ENCODE measurements around the gene FOXC2. TPM values are rescaled to one million over a fixed set of nuclear protein-coding genes. Genes with fewer than 3 reads are reported as not detected.

FOXC2 gene
- total and polyA plus RNA-seq, 10 of the 15 experiments (the other 5 are each of a cell fraction or from before 2014, with no cell fraction given): not detected

DNA sequence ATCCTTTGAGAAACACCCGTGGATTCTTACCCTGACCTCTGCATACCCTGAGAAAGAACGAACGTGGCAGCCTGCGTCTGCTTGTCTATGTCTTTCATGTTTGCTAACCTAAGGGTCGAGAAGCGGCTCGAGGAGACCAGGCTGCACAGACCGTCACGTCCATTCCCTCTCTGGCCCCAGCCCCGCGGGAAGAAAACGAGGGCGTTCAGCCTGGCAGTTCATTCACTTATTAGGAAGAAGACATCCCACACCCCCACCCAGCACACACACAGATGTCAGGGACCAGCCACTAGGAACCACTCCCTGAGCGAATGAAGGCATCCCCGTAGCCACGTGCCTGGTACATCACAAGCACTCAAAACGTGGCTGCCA lies 10.9 kb upstream of the FOXC2 start:
- in situ Hi-C loops (cut with MboI): loop anchor here (10.0 kb wide), 1 partner anchor 839 kb away; the partner anchor contains the start of gene MAP1LC3B
- no peaks in the 10 kb centered on the region for H4K20me1 ChIP-seq (ENCODE audit: control insufficient read depth, insufficient read depth)
- POLR2A ChIA-PET: interaction anchor here (0.9 kb wide), 1 partner anchor 209 kb away, joined by 3 read pairs; no protein-coding TSS in a partner anchor

DNA sequence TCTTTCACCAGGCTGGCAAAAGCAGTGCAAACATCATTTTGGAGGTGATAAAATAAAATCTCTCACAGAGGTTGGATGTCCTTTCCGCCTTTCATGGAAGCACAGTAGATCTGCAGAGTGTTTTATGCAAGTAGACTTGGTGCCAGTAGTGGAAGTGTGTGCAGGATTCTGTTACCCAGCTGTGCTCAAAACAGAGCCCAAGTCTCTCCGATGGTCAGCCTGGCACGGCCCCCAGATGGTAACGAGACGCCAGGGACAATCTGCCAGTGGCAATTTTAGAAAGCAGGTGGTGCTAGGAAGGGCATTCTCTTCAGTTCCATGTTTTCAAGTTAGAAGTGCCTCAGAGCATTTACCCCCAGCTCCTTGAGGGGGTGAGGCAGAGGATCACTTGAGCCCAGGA lies 10.1 kb upstream of the FOXC2 start:
- 49% methylated on average over 5 of the region's 5 CpGs for WGBS (ENCODE audit: insufficient coverage, insufficient replicate concordance, low lambda C conversion rate, missing lambda C conversion rate)

More for the DNA sequence above, 10.9 kb upstream of the FOXC2 start:
- Histone ChIP-seq H3K9ac (ENCODE audit: control insufficient read depth, insufficient read depth, low read length) (peak overlapping the region; percentile 93), H3K4me3 (peak overlapping the region; percentile 92), H3K4me2 (ENCODE audit: control insufficient read depth, insufficient read depth) (peak overlapping the region; percentile 99), H2AFZ (ENCODE audit: control insufficient read depth, low read depth, low read length) (peak overlapping the region; percentile 95), H3K27ac (ENCODE audit: control insufficient read depth, insufficient read depth) (0 out of 2 replicates have a peak overlapping the region, but pooled peaks have one; percentile 34), H3K79me2 (ENCODE audit: control insufficient read depth, insufficient read depth, low read length) (peaks cover 10% of the 10 kb centered on the region), H3K27me3 (replicated peaks in 1 of 2; ENCODE audit: control insufficient read depth in 2 of 2, insufficient read depth in 2 of 2, low read length in 1 of 2) (no peaks in the 10 kb centered on the region), H3K36me3 (ENCODE audit: control insufficient read depth in 2 of 2, insufficient read depth in 2 of 2, low read length in 1 of 2) (peaks cover 0 to 6% of the 10 kb centered on the region in 2 experiments; a peak in 1 of 4 replicates), H3K9me3 (replicated peaks; ENCODE audit: control insufficient read depth, insufficient read depth, low read length) (no peaks in the 10 kb centered on the region; the same call in 2 of the 3 replicates), H3K4me1 (ENCODE audit: control insufficient read depth, insufficient read depth, low read length) (no peaks in the 10 kb centered on the region; the same call in 1 of the 2 replicates)
- DNase-seq (ENCODE audit: low read depth, low spot score) (no peak), FAIRE-seq (no peak), ATAC-seq (no peak)
- SMC1A ChIA-PET (ENCODE audit: uncharacterized antibody, unreplicated experiment): no interaction called here
- RAD21 ChIA-PET (ENCODE audit: unreplicated experiment): interaction anchor here (0.6 kb wide), 1 partner anchor 1214 kb away, joined by 4 read pairs; no protein-coding TSS in a partner anchor
- TF ChIP-seq SMAD5 (IDR thresholded peaks at IDR 0.05; ENCODE audit: low read depth): no peak
- TF ChIP-seq NBN (IDR thresholded peaks at IDR 0.05): no peak
- TF ChIP-seq, protein P1, sequence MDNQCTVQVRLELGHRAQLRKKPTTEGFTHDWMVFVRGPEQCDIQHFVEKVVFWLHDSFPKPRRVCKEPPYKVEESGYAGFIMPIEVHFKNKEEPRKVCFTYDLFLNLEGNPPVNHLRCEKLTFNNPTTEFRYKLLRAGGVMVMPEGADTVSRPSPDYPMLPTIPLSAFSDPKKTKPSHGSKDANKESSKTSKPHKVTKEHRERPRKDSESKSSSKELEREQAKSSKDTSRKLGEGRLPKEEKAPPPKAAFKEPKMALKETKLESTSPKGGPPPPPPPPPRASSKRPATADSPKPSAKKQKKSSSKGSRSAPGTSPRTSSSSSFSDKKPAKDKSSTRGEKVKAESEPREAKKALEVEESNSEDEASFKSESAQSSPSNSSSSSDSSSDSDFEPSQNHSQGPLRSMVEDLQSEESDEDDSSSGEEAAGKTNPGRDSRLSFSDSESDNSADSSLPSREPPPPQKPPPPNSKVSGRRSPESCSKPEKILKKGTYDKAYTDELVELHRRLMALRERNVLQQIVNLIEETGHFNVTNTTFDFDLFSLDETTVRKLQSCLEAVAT (IDR thresholded peaks at IDR 0.05): peak; percentile 69; the same call in 1 of the 2 replicates
- BruUV-seq (replicated peaks): no TSS peak
- CTCF ChIA-PET: interaction anchor here (1.7 kb wide), 1 partner anchor 9 kb away, joined by 6 read pairs; no protein-coding TSS in a partner anchor
- WGBS (ENCODE audit: insufficient coverage, insufficient replicate concordance, low lambda C conversion rate, missing lambda C conversion rate): 52% methylated on average over 17 of the region's 17 CpGs
- intact Hi-C loops (cut with micrococcal nuclease; ENCODE audit: unreplicated experiment): no loop called here

More for the DNA sequence above, 10.1 kb upstream of the FOXC2 start:
- Histone ChIP-seq H3K9me3 (replicated peaks; ENCODE audit: control insufficient read depth, insufficient read depth, low read length) (no peaks in the 10 kb centered on the region; the same call in 2 of the 3 replicates), H3K27me3 (replicated peaks in 1 of 2; ENCODE audit: control insufficient read depth in 2 of 2, insufficient read depth in 2 of 2, low read length in 1 of 2) (no peaks in the 10 kb centered on the region), H3K9ac (ENCODE audit: control insufficient read depth, insufficient read depth, low read length) (no peak overlapping the region), H3K79me2 (ENCODE audit: control insufficient read depth, insufficient read depth, low read length) (peaks cover 10% of the 10 kb centered on the region), H3K4me1 (ENCODE audit: control insufficient read depth, insufficient read depth, low read length) (no peaks in the 10 kb centered on the region; the same call in 1 of the 2 replicates), H4K20me1 (ENCODE audit: control insufficient read depth, insufficient read depth) (no peaks in the 10 kb centered on the region), H3K27ac (ENCODE audit: control insufficient read depth, insufficient read depth) (no peak overlapping the region), H2AFZ (ENCODE audit: control insufficient read depth, low read depth, low read length) (no peak overlapping the region), H3K4me3 (no peak overlapping the region), H3K36me3 (ENCODE audit: control insufficient read depth in 2 of 2, insufficient read depth in 2 of 2, low read length in 1 of 2) (peaks cover 0 to 4% of the 10 kb centered on the region in 2 experiments; a peak in 1 of 4 replicates), H3K4me2 (ENCODE audit: control insufficient read depth, insufficient read depth) (no peak overlapping the region)
- ChIA-PET RAD21 (ENCODE audit: unreplicated experiment) (no interaction called here), SMC1A (ENCODE audit: uncharacterized antibody, unreplicated experiment) (no interaction called here), POLR2A (interaction anchor here (1.0 kb wide), 1 partner anchor 111 kb away, joined by 3 read pairs; no protein-coding TSS in a partner anchor), CTCF (interaction anchor here (0.5 to 1.7 kb wide), 3 partner anchors 8 to 523 kb away, joined by 3 to 6 read pairs (median 3); no protein-coding TSS in a partner anchor)
- no TSS peak for BruUV-seq (replicated peaks)
- no peak for FAIRE-seq
- TF ChIP-seq GABPA (IDR thresholded peaks at IDR 0.05; ENCODE audit: low read depth) (no peak), TCF12 (IDR thresholded peaks at IDR 0.05; ENCODE audit: low read depth, low read length) (no peak), KAT2A (conservative IDR thresholded peaks at IDR 0.05; ENCODE audit: control insufficient read depth, low read depth, low read length) (no peak), MXI1 (IDR thresholded peaks at IDR 0.05; ENCODE audit: low read depth, low read length) (no peak), WRNIP1 (IDR thresholded peaks at IDR 0.05; ENCODE audit: borderline replicate concordance, low read depth, low read length) (no peak), RAD21 (IDR thresholded peaks at IDR 0.05; ENCODE audit: insufficient read depth, low read depth, low read length) (no peak), DPF2 (IDR thresholded peaks at IDR 0.05) (no peak)
- TF ChIP-seq, protein P2, sequence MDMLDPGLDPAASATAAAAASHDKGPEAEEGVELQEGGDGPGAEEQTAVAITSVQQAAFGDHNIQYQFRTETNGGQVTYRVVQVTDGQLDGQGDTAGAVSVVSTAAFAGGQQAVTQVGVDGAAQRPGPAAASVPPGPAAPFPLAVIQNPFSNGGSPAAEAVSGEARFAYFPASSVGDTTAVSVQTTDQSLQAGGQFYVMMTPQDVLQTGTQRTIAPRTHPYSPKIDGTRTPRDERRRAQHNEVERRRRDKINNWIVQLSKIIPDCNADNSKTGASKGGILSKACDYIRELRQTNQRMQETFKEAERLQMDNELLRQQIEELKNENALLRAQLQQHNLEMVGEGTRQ (IDR thresholded peaks at IDR 0.05; ENCODE audit: borderline replicate concordance, low read depth, low read length): no peak
- TF ChIP-seq, protein P3, sequence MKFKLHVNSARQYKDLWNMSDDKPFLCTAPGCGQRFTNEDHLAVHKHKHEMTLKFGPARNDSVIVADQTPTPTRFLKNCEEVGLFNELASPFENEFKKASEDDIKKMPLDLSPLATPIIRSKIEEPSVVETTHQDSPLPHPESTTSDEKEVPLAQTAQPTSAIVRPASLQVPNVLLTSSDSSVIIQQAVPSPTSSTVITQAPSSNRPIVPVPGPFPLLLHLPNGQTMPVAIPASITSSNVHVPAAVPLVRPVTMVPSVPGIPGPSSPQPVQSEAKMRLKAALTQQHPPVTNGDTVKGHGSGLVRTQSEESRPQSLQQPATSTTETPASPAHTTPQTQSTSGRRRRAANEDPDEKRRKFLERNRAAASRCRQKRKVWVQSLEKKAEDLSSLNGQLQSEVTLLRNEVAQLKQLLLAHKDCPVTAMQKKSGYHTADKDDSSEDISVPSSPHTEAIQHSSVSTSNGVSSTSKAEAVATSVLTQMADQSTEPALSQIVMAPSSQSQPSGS (IDR thresholded peaks at IDR 0.05; ENCODE audit: low read length): no peak
- no peak for DNase-seq (ENCODE audit: low read depth, low spot score)
- ATAC-seq: no peak
- in situ Hi-C loops (cut with MboI): loop anchor here (10.0 kb wide), 1 partner anchor 838 kb away; the partner anchor contains the start of gene MAP1LC3B
- intact Hi-C loops (cut with micrococcal nuclease; ENCODE audit: unreplicated experiment): no loop called here
